PC-9 (cell line): ENCODE data around the gene SMO. TPM values are rescaled to one million over a fixed set of nuclear protein-coding genes. Genes with fewer than 3 reads are reported as not detected.
"Not testable (repeated sequence)": the region's sequence is repeated elsewhere in the genome, so short reads cannot be mapped to it uniquely, and the experiment has no call there.

Source experiments
- BruUV-seq: library from RNA; stranded (reverse); fragments of 400-500 nt; replicated peaks from 2 replicates; lab custom pipeline; 2021; lab: Mats Ljungman, UMichigan
- CTCF ChIA-PET: fragments of 300-600 bp; sonication (Branson Sonifier 250); formaldehyde crosslinking; loops from one replicate; lab custom pipeline; 2022; ENCODE audit warnings: antibody characterized with exemption; lab: Charles Lee
- POLR2A ChIA-PET: fragments of 300-600 bp; sonication (Branson Sonifier 250); formaldehyde crosslinking; loops from one replicate; lab custom pipeline; 2022; ENCODE audit warnings: antibody characterized with exemption; ENCODE audit not compliant: unreplicated experiment; lab: Charles Lee
- DNase-seq, 2 experiments: peaks; one replicate each; pipeline versions ENCODE4 v3.0.0 to v3.0.0-alpha.2; 2015 to 2022; ENCODE audit warnings: mixed read lengths in 1 of 2
- H2AFZ ChIP-seq: fragments of 200-600 bp; sonication (generic); 2 replicates; pipeline ENCODE4 v1.8.1; 2017; ENCODE audit warnings: antibody characterized with exemption
- H3F3A ChIP-seq: fragments of 200-600 bp; sonication (generic); 2 replicates; pipeline ENCODE4 v1.8.1; 2017; ENCODE audit warnings: antibody characterized with exemption, mild to moderate bottlenecking, low read depth; ENCODE audit not compliant: insufficient read depth
- H3K27ac ChIP-seq: fragments of 200-600 bp; sonication (generic); 2 replicates; pipeline ENCODE4 v1.6.1; 2016; ENCODE audit warnings: mixed run types
- H3K27me3 ChIP-seq: fragments of 200-600 bp; sonication (generic); 2 replicates; pipeline ENCODE4 v1.6.1; 2016; ENCODE audit warnings: low read depth, mixed run types; ENCODE audit not compliant: insufficient read depth
- H3K36me3 ChIP-seq: fragments of 200-600 bp; sonication (generic); 2 replicates; pipeline ENCODE4 v1.6.1; 2016; ENCODE audit warnings: low read depth, mixed run types
- H3K4me1 ChIP-seq: fragments of 200-600 bp; sonication (generic); replicated peaks from 2 replicates; pipeline ENCODE4 v1.6.1; 2016; ENCODE audit warnings: mixed run types; ENCODE audit not compliant: insufficient read depth
- H3K4me2 ChIP-seq: fragments of 200-600 bp; sonication (generic); 2 replicates; pipeline ENCODE4 v1.6.1; 2017; ENCODE audit warnings: mixed run types
- H3K4me3 ChIP-seq: fragments of 200-600 bp; sonication (generic); 2 replicates; pipeline ENCODE4 v1.6.1; 2016; ENCODE audit warnings: mixed run types
- H3K79me2 ChIP-seq: fragments of 200-600 bp; sonication (generic); 2 replicates; pipeline ENCODE4 v1.6.1; 2017; ENCODE audit warnings: low read depth, mixed run types
- H3K9me2 ChIP-seq: fragments of 200-600 bp; sonication (generic); 2 replicates; pipeline ENCODE4 v1.8.1; 2017; ENCODE audit warnings: mild to moderate bottlenecking; ENCODE audit not compliant: insufficient read depth
- H3K9me3 ChIP-seq: fragments of 200-600 bp; sonication (generic); 2 replicates; pipeline ENCODE4 v1.8.1; 2016; ENCODE audit warnings: low read depth; ENCODE audit not compliant: insufficient read depth
- H4K20me1 ChIP-seq: fragments of 200-600 bp; sonication (generic); 2 replicates; pipeline ENCODE4 v1.8.1; 2017; ENCODE audit not compliant: insufficient read depth
- EZH2 ChIP-seq: fragments of 200-600 bp; sonication (generic); IDR thresholded peaks from 2 replicates; pipeline ENCODE4 v1.8.0; 2017; ENCODE audit warnings: antibody characterized with exemption, low read depth
- intact Hi-C: fragments of 100-400 bp; cut with micrococcal nuclease; formaldehyde crosslinking; loops from one replicate; pipeline ENCODE4 v1.10.0; 2022; ENCODE audit not compliant: unreplicated experiment
- total RNA-seq: library from RNA; stranded (reverse); gene quantifications from 2 replicates; pipeline ENCODE4 v1.2.3, GENCODE V29; 2021
- TF ChIP-seq, protein P1 (sequence below): fragments of 200-600 bp; sonication (generic); conservative IDR thresholded peaks from 2 replicates; pipeline ENCODE4 v1.6.1; 2017; ENCODE audit warnings: mixed run types, antibody characterized with exemption, mild to moderate bottlenecking, moderate library complexity

SMO gene
- total RNA-seq, 1 experiment from 2014 or later, result 1.2 TPM

DNA sequence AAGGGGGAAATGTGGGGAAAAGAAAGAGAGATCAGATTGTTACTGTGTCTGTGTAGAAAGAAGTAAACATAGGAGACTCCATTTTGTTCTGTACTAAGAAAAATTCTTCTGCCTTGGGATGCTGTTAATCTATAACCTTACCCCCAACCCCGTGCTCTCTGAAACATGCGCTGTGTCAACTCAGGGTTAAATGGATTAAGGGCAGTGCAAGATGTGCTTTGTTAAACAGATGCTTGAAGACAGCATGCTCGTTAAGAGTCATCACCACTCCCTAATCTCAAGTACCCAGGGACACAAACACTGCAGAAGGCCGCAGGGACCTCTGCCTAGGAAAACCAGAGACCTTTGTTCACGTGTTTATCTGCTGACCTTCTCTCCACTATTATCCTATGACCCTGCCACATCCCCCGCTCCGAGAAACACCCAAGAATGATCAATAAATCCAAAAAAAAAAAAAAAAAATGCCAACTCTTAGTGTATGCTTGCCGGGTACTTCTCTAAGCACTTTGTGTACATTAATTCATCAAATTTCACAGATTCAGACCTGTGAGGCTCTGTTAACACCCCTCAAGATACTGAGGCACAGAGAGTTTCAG lies 28.5 kb downstream of the SMO start:
- not testable (repeated sequence) for H2AFZ ChIP-seq, H3K4me2 ChIP-seq
- intact Hi-C loops, result loop anchor here (5.0 kb wide), 1 partner anchor 125 kb away; no protein-coding TSS in a partner anchor

DNA sequence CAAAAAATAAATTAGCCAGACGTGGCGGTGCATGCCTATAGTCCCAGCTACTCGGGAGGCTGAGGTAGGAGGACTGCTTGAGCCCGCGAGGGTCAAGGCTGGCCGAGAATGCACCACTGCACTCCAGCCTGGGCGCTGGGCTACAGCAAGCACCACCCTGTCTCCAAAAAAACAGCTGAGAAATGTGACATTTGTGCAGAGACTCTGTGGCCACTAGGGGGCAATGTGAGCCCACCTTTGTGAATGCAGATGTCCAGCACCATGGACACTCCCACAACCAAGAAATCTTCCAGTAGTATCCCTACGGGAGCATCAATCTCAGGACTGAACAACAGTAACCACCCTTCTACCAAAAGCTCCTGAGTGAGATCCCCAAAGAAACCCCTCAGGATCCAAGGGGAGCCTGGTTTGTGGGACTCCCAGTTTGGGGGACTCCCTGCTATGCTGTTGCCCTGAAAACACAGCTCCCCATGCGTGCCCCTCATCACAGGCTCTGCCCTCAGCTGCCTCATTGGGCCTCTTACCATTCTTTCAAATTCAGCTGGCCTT lies 30.2 kb downstream of the SMO start:
- Histone ChIP-seq H3K36me3 (no peaks in the 10 kb centered on the region), H3F3A (no peaks in the 10 kb centered on the region; the same call in 1 of the 2 replicates), H3K4me2 (no peak overlapping the region), H4K20me1 (no peaks in the 10 kb centered on the region), H3K4me1 (peaks cover 4% of the 10 kb centered on the region), H2AFZ (no peak overlapping the region), H3K9me2 (no peaks in the 10 kb centered on the region), H3K27me3 (no peaks in the 10 kb centered on the region), H3K79me2 (no peaks in the 10 kb centered on the region), H3K4me3 (no peak overlapping the region), H3K27ac (no peak overlapping the region), H3K9me3 (no peaks in the 10 kb centered on the region)
- BruUV-seq, result no TSS peak
- TF ChIP-seq, protein P1, sequence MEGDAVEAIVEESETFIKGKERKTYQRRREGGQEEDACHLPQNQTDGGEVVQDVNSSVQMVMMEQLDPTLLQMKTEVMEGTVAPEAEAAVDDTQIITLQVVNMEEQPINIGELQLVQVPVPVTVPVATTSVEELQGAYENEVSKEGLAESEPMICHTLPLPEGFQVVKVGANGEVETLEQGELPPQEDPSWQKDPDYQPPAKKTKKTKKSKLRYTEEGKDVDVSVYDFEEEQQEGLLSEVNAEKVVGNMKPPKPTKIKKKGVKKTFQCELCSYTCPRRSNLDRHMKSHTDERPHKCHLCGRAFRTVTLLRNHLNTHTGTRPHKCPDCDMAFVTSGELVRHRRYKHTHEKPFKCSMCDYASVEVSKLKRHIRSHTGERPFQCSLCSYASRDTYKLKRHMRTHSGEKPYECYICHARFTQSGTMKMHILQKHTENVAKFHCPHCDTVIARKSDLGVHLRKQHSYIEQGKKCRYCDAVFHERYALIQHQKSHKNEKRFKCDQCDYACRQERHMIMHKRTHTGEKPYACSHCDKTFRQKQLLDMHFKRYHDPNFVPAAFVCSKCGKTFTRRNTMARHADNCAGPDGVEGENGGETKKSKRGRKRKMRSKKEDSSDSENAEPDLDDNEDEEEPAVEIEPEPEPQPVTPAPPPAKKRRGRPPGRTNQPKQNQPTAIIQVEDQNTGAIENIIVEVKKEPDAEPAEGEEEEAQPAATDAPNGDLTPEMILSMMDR, result peak; percentile 93
- no peak for TF ChIP-seq EZH2
- ChIA-PET POLR2A (interaction anchor here (0.6 kb wide), 1 partner anchor 387 kb away, joined by 6 read pairs; no protein-coding TSS in a partner anchor), CTCF (interaction anchor here (0.5 to 2.5 kb wide), 14 partner anchors 10 to 853 kb away, joined by 3 to 14 read pairs (median 4); partner anchors contain the start of gene STRIP2)
- DNase-seq, result peak; percentile 59 to 82
- intact Hi-C loops, result loop anchor here (1.0 to 5.0 kb wide), 7 partner anchors 53 to 792 kb away; no protein-coding TSS in a partner anchor

More for the DNA sequence above, 28.5 kb downstream of the SMO start:
- BruUV-seq, DNase-seq, POLR2A ChIA-PET, H3K4me3 ChIP-seq, H3F3A ChIP-seq, H3K79me2 ChIP-seq, H4K20me1 ChIP-seq, H3K27ac ChIP-seq, H3K27me3 ChIP-seq, H3K4me1 ChIP-seq, H3K36me3 ChIP-seq, H3K9me3 ChIP-seq, H3K9me2 ChIP-seq: not testable (repeated sequence)
- CTCF ChIA-PET, result interaction anchor here (0.6 to 2.5 kb wide), 4 partner anchors 9 to 427 kb away, joined by 3 to 14 read pairs (median 4); no protein-coding TSS in a partner anchor

DNA sequence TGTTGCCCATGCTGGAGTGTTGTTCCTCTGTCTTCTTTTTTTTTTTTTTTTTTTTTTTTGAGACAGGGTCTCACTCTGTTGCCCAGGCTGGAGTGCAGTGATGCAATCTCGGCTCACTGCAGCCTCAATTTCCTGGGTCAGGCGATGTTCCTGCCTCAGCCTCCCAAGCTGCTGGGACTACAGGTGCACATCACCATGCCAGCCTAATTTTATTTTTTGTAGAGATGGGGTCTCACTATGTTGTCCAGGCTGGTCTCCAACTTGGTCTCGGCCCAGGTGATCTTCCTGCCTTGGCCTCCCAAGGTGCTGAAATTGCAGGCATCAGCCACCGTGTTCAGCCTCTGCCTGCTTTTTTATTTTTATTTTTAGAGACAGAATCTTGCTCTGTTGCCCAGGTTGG lies 30.7 kb downstream of the SMO start:
- H3K27me3 ChIP-seq, H3K79me2 ChIP-seq, H2AFZ ChIP-seq, H3K4me2 ChIP-seq, H4K20me1 ChIP-seq, H3K36me3 ChIP-seq, H3K4me3 ChIP-seq, H3K27ac ChIP-seq, H3F3A ChIP-seq, H3K4me1 ChIP-seq, BruUV-seq, H3K9me3 ChIP-seq, H3K9me2 ChIP-seq, POLR2A ChIA-PET, DNase-seq: not testable (repeated sequence)
- intact Hi-C loops, result loop anchor here (2.0 to 5.0 kb wide), 2 partner anchors 123 to 606 kb away; no protein-coding TSS in a partner anchor
- CTCF ChIA-PET, result interaction anchor here (0.5 to 2.5 kb wide), 10 partner anchors 51 to 1283 kb away, joined by 3 to 14 read pairs (median 4); partner anchors contain the start of gene STRIP2

DNA sequence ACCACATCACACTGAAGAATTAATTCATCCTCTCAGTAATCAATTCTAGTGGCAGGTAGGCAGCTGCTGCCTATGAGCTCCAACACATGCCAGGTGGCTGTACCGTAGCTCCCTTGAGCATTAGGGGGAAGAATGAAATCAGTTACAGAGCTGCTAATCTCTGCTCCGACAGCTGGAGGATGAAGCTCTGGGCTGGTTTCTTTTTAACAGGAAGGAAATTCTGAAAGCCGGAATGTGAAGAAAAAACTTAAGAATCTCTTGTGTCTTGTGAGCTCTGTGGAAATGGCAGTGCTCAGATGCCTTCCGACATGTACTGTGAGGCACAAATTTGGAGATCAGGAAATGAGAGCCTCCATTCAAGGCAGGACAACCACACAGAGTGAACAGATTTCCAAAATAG lies 33.6 kb downstream of the SMO start:
- no peaks in the 10 kb centered on the region for H3K9me2 ChIP-seq
- H3K4me3 ChIP-seq, result no peak overlapping the region
- no peaks in the 10 kb centered on the region for H3K27me3 ChIP-seq
- H4K20me1 ChIP-seq, result no peaks in the 10 kb centered on the region
- peaks cover 5% of the 10 kb centered on the region for H3F3A ChIP-seq
- ChIA-PET CTCF (no interaction called here), POLR2A (no interaction called here)
- no peaks in the 10 kb centered on the region for H3K9me3 ChIP-seq
- BruUV-seq, result no TSS peak
- DNase-seq, result no peak
- no peak overlapping the region for H3K27ac ChIP-seq
- peaks cover 18% of the 10 kb centered on the region for H3K4me1 ChIP-seq
- H3K79me2 ChIP-seq, result peaks cover 9% of the 10 kb centered on the region; the same call in 1 of the 2 replicates
- no peaks in the 10 kb centered on the region for H3K36me3 ChIP-seq
- no peak overlapping the region for H3K4me2 ChIP-seq
- intact Hi-C loops, result loop anchor here (10.0 kb wide), 1 partner anchor 853 kb away; the partner anchor contains the start of gene KLHDC10
- no peak overlapping the region for H2AFZ ChIP-seq
- no peak for TF ChIP-seq EZH2
- TF ChIP-seq, protein P1, result no peak
